Measurements from ENCODE around the gene OMG.

Gene OMG

GRCh38 chr17:31256936-31257335 is 40.1 kb downstream of the OMG start:
- no peak for DNase-seq

- DNase-seq, result no peak
Measured at GRCh38 chr17:31254654-31255053, 42.4 kb downstream of the OMG start.

DNA sequence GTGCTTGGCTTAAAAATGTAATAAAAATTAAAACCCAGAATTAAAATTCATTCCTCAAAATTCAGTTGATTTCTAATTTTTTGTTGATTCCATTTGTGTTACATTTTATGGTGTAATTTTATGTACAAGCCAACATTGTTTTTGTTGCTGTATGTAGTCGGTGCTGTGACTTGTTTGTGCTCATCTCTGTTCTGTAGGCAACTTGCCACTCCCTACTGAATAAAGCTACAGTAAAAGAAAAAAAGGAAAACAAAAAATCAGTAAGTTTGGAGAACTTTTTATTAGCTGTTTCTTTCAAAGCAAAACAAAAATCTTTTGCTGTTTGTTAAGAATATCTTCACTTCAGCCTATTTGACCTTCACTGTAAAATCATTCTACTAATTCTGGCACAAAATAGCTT is 44.3 kb downstream of the OMG start:
- no peak for DNase-seq

DNA sequence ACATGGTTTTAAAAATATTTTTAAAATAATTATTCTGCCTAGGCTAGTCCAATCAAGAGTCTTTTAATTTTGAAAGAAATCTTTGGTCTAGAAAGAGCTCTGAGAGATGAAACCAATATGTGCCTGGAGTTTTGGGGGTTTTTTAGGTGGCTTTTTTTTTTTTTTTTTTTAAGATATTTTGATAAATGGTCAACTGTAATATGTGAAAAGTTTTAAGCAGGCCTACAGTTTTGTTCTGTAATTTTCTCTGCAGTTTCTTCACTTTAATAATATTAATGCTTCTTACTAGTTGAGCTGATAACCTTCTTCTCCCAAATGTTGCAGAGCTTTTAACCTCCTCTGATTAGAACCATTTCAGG is 45.1 kb downstream of the OMG start:
- DNase-seq, result no peak

- no peak for DNase-seq
Measured at GRCh38 chr17:31251105-31251969, 45.7 kb downstream of the OMG start.

DNA sequence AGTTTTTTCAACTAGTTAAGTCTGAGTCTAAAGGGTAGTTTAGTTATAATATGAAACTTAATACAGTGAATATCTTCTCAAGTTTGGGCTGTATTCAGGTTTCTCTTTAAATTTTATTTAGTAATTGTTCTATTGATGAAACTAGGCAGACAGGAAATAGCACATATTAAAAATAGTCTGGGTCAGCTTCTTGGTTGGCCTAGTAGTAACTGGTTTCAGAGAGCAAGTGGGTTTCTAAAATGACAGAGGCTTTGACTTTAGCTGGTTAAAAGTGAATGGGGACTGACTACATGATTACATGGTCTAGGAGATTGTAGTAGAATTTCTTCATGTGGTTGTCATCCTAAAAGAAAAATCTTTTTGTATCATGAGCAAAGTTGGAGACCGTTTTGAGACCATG is 46.8 kb downstream of the OMG start:
- DNase-seq, result no peak

DNA sequence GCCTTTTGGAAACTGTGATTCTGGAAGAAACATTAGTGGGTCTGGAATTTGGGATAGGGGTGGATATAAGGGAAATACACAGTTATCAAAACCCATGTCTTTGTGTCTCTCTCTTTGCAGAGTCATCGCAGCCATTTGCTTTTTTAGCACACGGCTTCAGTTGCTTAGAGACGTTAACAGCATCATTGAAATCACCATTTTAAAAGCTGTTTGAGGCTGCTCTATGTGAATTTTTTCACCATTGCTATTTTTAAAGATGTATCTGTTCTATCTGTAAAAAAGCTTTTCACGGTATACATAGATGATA is 47.3 kb downstream of the OMG start:
- no peak for DNase-seq

- no peak for DNase-seq
Measured at GRCh38 chr17:31248986-31249834, 47.8 kb downstream of the OMG start.
